ENCODE results near the gene PFDN4. TPM values are rescaled to one million over a fixed set of nuclear protein-coding genes. Genes with fewer than 3 reads are reported as not detected.
"Not testable (repeated sequence)": the region's sequence is repeated elsewhere in the genome, so short reads cannot be mapped to it uniquely, and the experiment has no call there.

The PFDN4 gene
- total and polyA plus RNA-seq, 7 experiments from 2014 or later, result 14.6 to 46.5 (median 19.7) TPM

GRCh38 chr20:54237116-54237943 is 29.4 kb downstream of the PFDN4 start:
- Histone ChIP-seq H3K27me3 (ENCODE audit: control insufficient read depth in 2 of 2, insufficient read depth in 2 of 2, low read length in 2 of 2) (no peaks in the 10 kb centered on the region), H3K36me3 (ENCODE audit: control insufficient read depth in 2 of 3, insufficient read depth in 3 of 3, low read length in 3 of 3) (no peaks in the 10 kb centered on the region), H3K9me3 (ENCODE audit: control insufficient read depth in 2 of 3, low read length in 3 of 3) (peaks cover 0 to 5% (median 0%) of the 10 kb centered on the region in 3 experiments), H3K4me1 (ENCODE audit: control insufficient read depth in 2 of 2, insufficient read depth in 2 of 2, low read length in 2 of 2) (no peaks in the 10 kb centered on the region), H3K27ac (ENCODE audit: low read depth, low read length) (no peak overlapping the region), H3K4me3 (ENCODE audit: low read length) (no peak overlapping the region)
- Mint-ChIP-seq H3K4me3 (no peak overlapping the region), H3K27me3 (peaks cover 3 to 54% (median 50%) of the 10 kb centered on the region in 5 donors), H3K36me3 (peaks cover 0 to 3% (median 0%) of the 10 kb centered on the region in 5 donors), H3K27ac (no peak overlapping the region), H3K4me1 (peaks cover 0 to 2% (median 0%) of the 10 kb centered on the region in 7 donors), H3K9me3 (peaks cover 2 to 18% (median 5%) of the 10 kb centered on the region in 11 donors)
- intact Hi-C loops (cut with micrococcal nuclease), result no loop called here
- no peak for ATAC-seq
- CTCF ChIA-PET, result no interaction called here
- no peak for DNase-seq
- POLR2A ChIA-PET, result no interaction called here

GRCh38 chr20:54244113-54244512 is 36.2 kb downstream of the PFDN4 start:
- Histone ChIP-seq H3K27me3 (ENCODE audit: control insufficient read depth in 2 of 2, insufficient read depth in 2 of 2, low read length in 2 of 2) (no peaks in the 10 kb centered on the region), H3K4me1 (ENCODE audit: control insufficient read depth in 2 of 2, insufficient read depth in 2 of 2, low read length in 2 of 2) (no peaks in the 10 kb centered on the region), H3K4me3 (ENCODE audit: low read length) (no peak overlapping the region), H3K36me3 (ENCODE audit: control insufficient read depth in 2 of 3, insufficient read depth in 3 of 3, low read length in 3 of 3) (no peaks in the 10 kb centered on the region), H3K27ac (ENCODE audit: low read depth, low read length) (no peak overlapping the region), H3K9me3 (ENCODE audit: control insufficient read depth in 2 of 3, low read length in 3 of 3) (no peaks in the 10 kb centered on the region)
- H3K27ac Mint-ChIP-seq, result no peak overlapping the region
- H3K36me3 Mint-ChIP-seq, result no peaks in the 10 kb centered on the region
- no peaks in the 10 kb centered on the region for H3K4me1 Mint-ChIP-seq
- CTCF ChIA-PET, result no interaction called here
- peaks cover 0 to 23% (median 8%) of the 10 kb centered on the region in 11 donors for H3K9me3 Mint-ChIP-seq
- DNase-seq, result no peak
- H3K27me3 Mint-ChIP-seq, result peaks cover 0 to 14% (median 6%) of the 10 kb centered on the region in 5 donors
- no peak overlapping the region for H3K4me3 Mint-ChIP-seq
- POLR2A ChIA-PET, result no interaction called here
- ATAC-seq, result no peak
- intact Hi-C loops (cut with micrococcal nuclease), result no loop called here

- H3K4me3 ChIP-seq (ENCODE audit: low read length); H3K4me1 ChIP-seq (ENCODE audit: control insufficient read depth in 2 of 2, insufficient read depth in 2 of 2, low read length in 2 of 2); H3K36me3 ChIP-seq (ENCODE audit: control insufficient read depth in 2 of 3, insufficient read depth in 3 of 3, low read length in 3 of 3); H3K27me3 Mint-ChIP-seq; H3K27ac Mint-ChIP-seq; intact Hi-C loops (cut with micrococcal nuclease); H3K4me1 Mint-ChIP-seq; ATAC-seq; H3K4me3 Mint-ChIP-seq; CTCF ChIA-PET; H3K9me3 ChIP-seq (ENCODE audit: control insufficient read depth in 2 of 3, low read length in 3 of 3); POLR2A ChIA-PET; H3K27ac ChIP-seq (ENCODE audit: low read depth, low read length); H3K27me3 ChIP-seq (ENCODE audit: control insufficient read depth in 2 of 2, insufficient read depth in 2 of 2, low read length in 2 of 2); DNase-seq; H3K36me3 Mint-ChIP-seq: not testable (repeated sequence)
- H3K9me3 Mint-ChIP-seq, result peaks cover 0 to 23% (median 6%) of the 10 kb centered on the region in 11 donors
Measured at GRCh38 chr20:54248705-54249104, 40.8 kb downstream of the PFDN4 start.

GRCh38 chr20:54250691-54251090 is 42.8 kb downstream of the PFDN4 start:
- no peak for DNase-seq
- Histone ChIP-seq H3K27me3 (ENCODE audit: control insufficient read depth in 2 of 2, insufficient read depth in 2 of 2, low read length in 2 of 2) (no peaks in the 10 kb centered on the region), H3K27ac (ENCODE audit: low read depth, low read length) (no peak overlapping the region), H3K9me3 (ENCODE audit: control insufficient read depth in 2 of 3, low read length in 3 of 3) (no peaks in the 10 kb centered on the region), H3K4me3 (ENCODE audit: low read length) (no peak overlapping the region), H3K4me1 (ENCODE audit: control insufficient read depth in 2 of 2, insufficient read depth in 2 of 2, low read length in 2 of 2) (no peaks in the 10 kb centered on the region), H3K36me3 (ENCODE audit: control insufficient read depth in 2 of 3, insufficient read depth in 3 of 3, low read length in 3 of 3) (no peaks in the 10 kb centered on the region)
- POLR2A ChIA-PET, result no interaction called here
- H3K27ac Mint-ChIP-seq, result no peak overlapping the region
- H3K27me3 Mint-ChIP-seq, result peaks cover 0 to 4% (median 0%) of the 10 kb centered on the region in 5 donors
- peaks cover 0 to 17% (median 5%) of the 10 kb centered on the region in 11 donors for H3K9me3 Mint-ChIP-seq
- H3K36me3 Mint-ChIP-seq, result peaks cover 0 to 9% (median 0%) of the 10 kb centered on the region in 5 donors
- CTCF ChIA-PET, result no interaction called here
- no peak for ATAC-seq
- H3K4me3 Mint-ChIP-seq, result no peak overlapping the region
- intact Hi-C loops (cut with micrococcal nuclease), result no loop called here
- H3K4me1 Mint-ChIP-seq, result no peaks in the 10 kb centered on the region

- CTCF ChIA-PET, result no interaction called here
- no peak for DNase-seq
- Histone ChIP-seq H3K9me3 (ENCODE audit: control insufficient read depth in 2 of 3, low read length in 3 of 3) (no peaks in the 10 kb centered on the region), H3K27ac (ENCODE audit: low read depth, low read length) (no peak overlapping the region), H3K4me3 (ENCODE audit: low read length) (no peak overlapping the region), H3K4me1 (ENCODE audit: control insufficient read depth in 2 of 2, insufficient read depth in 2 of 2, low read length in 2 of 2) (no peaks in the 10 kb centered on the region), H3K36me3 (ENCODE audit: control insufficient read depth in 2 of 3, insufficient read depth in 3 of 3, low read length in 3 of 3) (no peaks in the 10 kb centered on the region), H3K27me3 (ENCODE audit: control insufficient read depth in 2 of 2, insufficient read depth in 2 of 2, low read length in 2 of 2) (no peaks in the 10 kb centered on the region)
- Mint-ChIP-seq H3K27me3 (peaks cover 0 to 4% (median 0%) of the 10 kb centered on the region in 5 donors), H3K9me3 (peaks cover 0 to 17% (median 5%) of the 10 kb centered on the region in 11 donors), H3K4me1 (no peaks in the 10 kb centered on the region), H3K27ac (no peak overlapping the region), H3K36me3 (peaks cover 0 to 9% (median 0%) of the 10 kb centered on the region in 5 donors), H3K4me3 (no peak overlapping the region)
- intact Hi-C loops (cut with micrococcal nuclease), result no loop called here
- ATAC-seq, result no peak
- POLR2A ChIA-PET, result no interaction called here
Measured at GRCh38 chr20:54251096-54251495, 43.2 kb downstream of the PFDN4 start.

- H3K9me3 Mint-ChIP-seq, result peaks cover 0 to 8% (median 0%) of the 10 kb centered on the region in 11 donors
- intact Hi-C loops (cut with micrococcal nuclease), result no loop called here
- CTCF ChIA-PET, result no interaction called here
- DNase-seq, result no peak
- no peaks in the 10 kb centered on the region for H3K9me3 ChIP-seq (ENCODE audit: control insufficient read depth in 2 of 3, low read length in 3 of 3)
- H3K27me3 Mint-ChIP-seq, result peaks cover 0 to 3% (median 0%) of the 10 kb centered on the region in 5 donors
- no peaks in the 10 kb centered on the region for H3K4me1 Mint-ChIP-seq
- H3K27ac Mint-ChIP-seq, result no peak overlapping the region
- no peak for ATAC-seq
- H3K4me3 ChIP-seq (ENCODE audit: low read length), result no peak overlapping the region
- no peaks in the 10 kb centered on the region for H3K4me1 ChIP-seq (ENCODE audit: control insufficient read depth in 2 of 2, insufficient read depth in 2 of 2, low read length in 2 of 2)
- peaks cover 0 to 5% (median 0%) of the 10 kb centered on the region in 5 donors for H3K36me3 Mint-ChIP-seq
- POLR2A ChIA-PET, result no interaction called here
- H3K36me3 ChIP-seq (ENCODE audit: control insufficient read depth in 2 of 3, insufficient read depth in 3 of 3, low read length in 3 of 3), result no peaks in the 10 kb centered on the region
- no peak overlapping the region for H3K4me3 Mint-ChIP-seq
- H3K27ac ChIP-seq (ENCODE audit: low read depth, low read length), result no peak overlapping the region
- H3K27me3 ChIP-seq (ENCODE audit: control insufficient read depth in 2 of 2, insufficient read depth in 2 of 2, low read length in 2 of 2), result no peaks in the 10 kb centered on the region
Measured at GRCh38 chr20:54254596-54254995, 46.7 kb downstream of the PFDN4 start.

- intact Hi-C loops (cut with micrococcal nuclease), result no loop called here
- Mint-ChIP-seq H3K4me3 (no peak overlapping the region), H3K27me3 (peaks cover 0 to 6% (median 0%) of the 10 kb centered on the region in 5 donors), H3K9me3 (peaks cover 0 to 7% (median 0%) of the 10 kb centered on the region in 11 donors), H3K36me3 (peaks cover 0 to 4% (median 0%) of the 10 kb centered on the region in 5 donors), H3K4me1 (no peaks in the 10 kb centered on the region), H3K27ac (no peak overlapping the region)
- Histone ChIP-seq H3K4me1 (ENCODE audit: control insufficient read depth in 2 of 2, insufficient read depth in 2 of 2, low read length in 2 of 2) (no peaks in the 10 kb centered on the region), H3K36me3 (ENCODE audit: control insufficient read depth in 2 of 3, insufficient read depth in 3 of 3, low read length in 3 of 3) (no peaks in the 10 kb centered on the region), H3K9me3 (ENCODE audit: control insufficient read depth in 2 of 3, low read length in 3 of 3) (no peaks in the 10 kb centered on the region), H3K4me3 (ENCODE audit: low read length) (no peak overlapping the region), H3K27me3 (ENCODE audit: control insufficient read depth in 2 of 2, insufficient read depth in 2 of 2, low read length in 2 of 2) (no peaks in the 10 kb centered on the region), H3K27ac (ENCODE audit: low read depth, low read length) (no peak overlapping the region)
- no peak for DNase-seq
- CTCF ChIA-PET, result no interaction called here
- POLR2A ChIA-PET, result interaction anchor here (0.6 kb wide), 1 partner anchor 187 kb away, joined by 3 read pairs; no protein-coding TSS in a partner anchor
- ATAC-seq, result no peak
Measured at GRCh38 chr20:54255157-54255556, 47.3 kb downstream of the PFDN4 start.
